ENCODE measurements around the gene GLDC. TPM values are rescaled to one million over a fixed set of nuclear protein-coding genes. Genes with fewer than 3 reads are reported as not detected.

Gene GLDC
- total RNA-seq, 2 donors from 2014 or later: 3.0 to 7.9 TPM

DNA sequence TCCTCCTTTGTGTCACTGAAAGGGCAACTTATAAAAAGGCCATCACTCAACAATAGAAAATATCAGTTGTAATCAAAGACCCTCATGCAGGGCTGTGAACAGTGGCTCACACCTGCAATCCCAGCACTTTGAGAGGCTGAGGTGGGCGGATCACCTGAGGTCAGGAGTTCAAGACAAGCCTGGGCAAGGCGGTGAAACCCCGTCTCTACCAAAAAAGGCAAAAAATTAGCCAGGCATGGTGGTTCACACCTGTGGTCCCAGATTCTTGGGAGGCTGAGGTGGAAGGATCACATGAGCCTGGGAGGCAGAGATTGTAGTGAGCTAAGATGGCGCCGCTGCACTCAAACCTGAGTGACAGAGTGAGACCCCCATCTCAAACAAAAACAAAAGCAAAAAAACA is 24.7 kb downstream of the GLDC start:
- DNase-seq (ENCODE audit: low spot score) (no peak), ATAC-seq (ENCODE audit: insufficient number of reproducible peaks, low FRiP score, low read depth) (no peak)
- Histone ChIP-seq H3K4me1 (ENCODE audit: control insufficient read depth in 1 of 2, low read depth in 2 of 2) (no peaks in the 10 kb centered on the region), H3K36me3 (no peaks in the 10 kb centered on the region), H3K27me3 (replicated peaks; ENCODE audit: insufficient read depth) (no peaks in the 10 kb centered on the region), H3K4me3 (no peak overlapping the region), H3K9me3 (no peaks in the 10 kb centered on the region), H3K27ac (no peak overlapping the region)
- TF ChIP-seq, protein P1, sequence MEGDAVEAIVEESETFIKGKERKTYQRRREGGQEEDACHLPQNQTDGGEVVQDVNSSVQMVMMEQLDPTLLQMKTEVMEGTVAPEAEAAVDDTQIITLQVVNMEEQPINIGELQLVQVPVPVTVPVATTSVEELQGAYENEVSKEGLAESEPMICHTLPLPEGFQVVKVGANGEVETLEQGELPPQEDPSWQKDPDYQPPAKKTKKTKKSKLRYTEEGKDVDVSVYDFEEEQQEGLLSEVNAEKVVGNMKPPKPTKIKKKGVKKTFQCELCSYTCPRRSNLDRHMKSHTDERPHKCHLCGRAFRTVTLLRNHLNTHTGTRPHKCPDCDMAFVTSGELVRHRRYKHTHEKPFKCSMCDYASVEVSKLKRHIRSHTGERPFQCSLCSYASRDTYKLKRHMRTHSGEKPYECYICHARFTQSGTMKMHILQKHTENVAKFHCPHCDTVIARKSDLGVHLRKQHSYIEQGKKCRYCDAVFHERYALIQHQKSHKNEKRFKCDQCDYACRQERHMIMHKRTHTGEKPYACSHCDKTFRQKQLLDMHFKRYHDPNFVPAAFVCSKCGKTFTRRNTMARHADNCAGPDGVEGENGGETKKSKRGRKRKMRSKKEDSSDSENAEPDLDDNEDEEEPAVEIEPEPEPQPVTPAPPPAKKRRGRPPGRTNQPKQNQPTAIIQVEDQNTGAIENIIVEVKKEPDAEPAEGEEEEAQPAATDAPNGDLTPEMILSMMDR (IDR thresholded peaks at IDR 0.05): no peak

DNA sequence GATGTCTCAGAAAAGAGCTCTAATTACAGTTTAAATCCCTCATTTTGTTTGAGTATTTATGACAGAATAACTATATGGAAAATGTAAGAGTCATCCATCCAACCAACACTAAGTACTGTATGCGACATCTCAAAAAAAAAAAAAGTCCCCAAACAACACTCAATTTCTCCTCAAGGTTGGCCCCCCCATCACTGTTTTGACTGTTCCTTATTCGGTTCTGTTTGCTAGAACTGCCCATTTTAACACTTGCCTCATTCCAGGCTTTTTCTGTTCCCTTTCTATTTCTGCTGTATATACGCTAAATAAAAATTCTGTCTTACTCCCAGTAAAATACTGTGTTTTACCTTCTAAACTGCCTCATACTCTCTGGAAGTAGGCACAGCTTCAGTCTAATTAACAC is 25.2 kb downstream of the GLDC start:
- Histone ChIP-seq H3K4me1 (ENCODE audit: control insufficient read depth in 1 of 2, low read depth in 2 of 2) (no peaks in the 10 kb centered on the region), H3K36me3 (no peaks in the 10 kb centered on the region), H3K9me3 (no peaks in the 10 kb centered on the region), H3K27ac (no peak overlapping the region), H3K4me3 (no peak overlapping the region), H3K27me3 (replicated peaks; ENCODE audit: insufficient read depth) (no peaks in the 10 kb centered on the region)
- TF ChIP-seq, protein P1 (IDR thresholded peaks at IDR 0.05): no peak
- no peak for DNase-seq (ENCODE audit: low spot score)
- ATAC-seq (ENCODE audit: insufficient number of reproducible peaks, low FRiP score, low read depth): no peak

DNA sequence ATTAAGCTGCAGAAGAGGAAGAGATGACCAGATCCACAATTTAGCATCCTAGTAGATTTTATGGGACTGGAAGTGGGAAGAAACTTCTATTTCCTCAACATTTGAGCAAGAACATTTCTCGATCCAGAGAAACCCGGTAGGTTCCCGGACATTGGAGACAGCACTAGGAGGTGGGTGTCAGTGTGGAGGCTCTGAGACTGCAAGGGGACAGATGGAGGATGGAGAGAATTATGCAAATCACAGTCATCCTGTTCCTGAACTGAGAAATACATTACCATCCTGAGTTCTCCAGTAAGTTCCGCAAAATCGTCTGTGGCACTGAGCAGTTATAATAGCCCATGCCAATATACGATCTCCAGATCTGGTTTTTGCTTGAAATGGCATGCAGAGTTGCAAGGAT is 25.6 kb downstream of the GLDC start:
- Histone ChIP-seq H3K9me3 (no peaks in the 10 kb centered on the region), H3K4me3 (no peak overlapping the region)
- TF ChIP-seq, protein P1 (IDR thresholded peaks at IDR 0.05): no peak

DNA sequence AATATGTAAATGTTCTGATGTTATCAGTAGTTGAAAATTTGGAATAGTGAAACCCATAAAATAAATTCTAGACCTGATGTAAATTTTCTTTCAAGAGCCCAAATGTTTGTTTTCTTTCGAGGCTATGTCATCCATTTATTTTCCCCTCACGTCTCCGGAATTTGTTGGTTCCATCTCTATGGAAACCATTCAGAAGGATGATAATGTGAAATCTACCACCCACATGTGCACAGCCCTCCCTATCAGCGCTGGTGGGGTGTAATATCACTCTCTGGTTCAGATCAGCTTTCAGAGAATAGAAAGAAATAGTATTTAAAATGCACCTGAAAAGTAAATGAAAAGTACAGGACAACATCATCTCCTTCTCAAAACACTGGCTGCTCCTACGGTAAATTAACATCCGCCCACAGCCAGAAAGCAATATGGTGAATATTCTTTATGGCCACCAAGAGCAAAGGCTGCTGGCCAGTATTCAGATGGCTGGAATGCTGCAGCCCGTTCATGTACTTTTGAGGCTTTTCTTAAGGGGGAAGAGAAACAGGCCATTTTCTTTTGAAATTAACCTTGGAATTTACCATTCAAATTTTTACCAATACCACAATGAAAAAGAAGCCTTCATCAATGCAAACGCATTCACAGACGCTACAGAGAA is 28.5 kb downstream of the GLDC start:
- no peaks in the 10 kb centered on the region for H3K4me1 ChIP-seq (ENCODE audit: control insufficient read depth in 1 of 2, low read depth in 2 of 2)
- no peaks in the 10 kb centered on the region for H3K27me3 ChIP-seq (replicated peaks; ENCODE audit: insufficient read depth)
- H3K9me3 ChIP-seq: no peaks in the 10 kb centered on the region
- no peak overlapping the region for H3K4me3 ChIP-seq
- TF ChIP-seq, protein P1 (IDR thresholded peaks at IDR 0.05): no peak
- DNase-seq (ENCODE audit: low spot score) (no peak), ATAC-seq (ENCODE audit: insufficient number of reproducible peaks, low FRiP score, low read depth) (no peak)
- no peak overlapping the region for H3K27ac ChIP-seq
- no peaks in the 10 kb centered on the region for H3K36me3 ChIP-seq

More for the DNA sequence above, 25.6 kb downstream of the GLDC start:
- H3K36me3 ChIP-seq: no peaks in the 10 kb centered on the region
- no peaks in the 10 kb centered on the region for H3K27me3 ChIP-seq (replicated peaks; ENCODE audit: insufficient read depth)
- H3K4me1 ChIP-seq (ENCODE audit: control insufficient read depth in 1 of 2, low read depth in 2 of 2): no peaks in the 10 kb centered on the region
- DNase-seq (ENCODE audit: low spot score) (no peak), ATAC-seq (ENCODE audit: insufficient number of reproducible peaks, low FRiP score, low read depth) (no peak)
- no peak overlapping the region for H3K27ac ChIP-seq

DNA sequence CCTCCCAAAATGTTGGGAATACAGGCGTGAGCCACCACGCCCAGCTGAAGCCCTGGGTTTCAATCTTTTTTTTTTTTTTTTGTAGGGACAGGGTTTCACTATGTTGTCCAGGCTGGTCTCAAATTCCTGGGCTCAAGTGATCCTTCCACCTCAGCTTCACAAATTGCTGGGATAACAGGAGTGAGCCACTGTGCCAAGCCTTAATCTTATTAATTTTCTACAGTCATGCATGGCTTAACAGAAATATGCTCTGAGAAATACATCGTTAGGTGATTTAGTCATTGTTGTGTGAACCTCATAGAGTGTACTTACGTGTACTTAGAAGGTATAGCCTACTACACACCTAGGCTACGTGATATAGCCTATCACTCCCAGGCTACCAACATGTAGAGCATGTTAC is 31.0 kb downstream of the GLDC start:
- Histone ChIP-seq H3K36me3 (no peaks in the 10 kb centered on the region), H3K27me3 (replicated peaks; ENCODE audit: insufficient read depth) (no peaks in the 10 kb centered on the region), H3K4me1 (ENCODE audit: control insufficient read depth in 1 of 2, low read depth in 2 of 2) (no peaks in the 10 kb centered on the region), H3K4me3 (no peak overlapping the region), H3K27ac (no peak overlapping the region), H3K9me3 (no peaks in the 10 kb centered on the region)
- ATAC-seq (ENCODE audit: insufficient number of reproducible peaks, low FRiP score, low read depth): no peak
- TF ChIP-seq, protein P1 (IDR thresholded peaks at IDR 0.05): no peak
- no peak for DNase-seq (ENCODE audit: low spot score)

All from thoracic aorta (tissue), 2 donors.